Stimulated activated CD4-positive, alpha-beta T cell treated with anti-CD3 and anti-CD28 coated beads, Interleukin-1b, Interleukin-23, amount 100 ng/mL, for 1 hour (primary cell): Measurements from ENCODE around the gene ALOX15.
"Not testable (repeated sequence)": the region's sequence is repeated elsewhere in the genome, so short reads cannot be mapped to it uniquely, and the experiment has no call there.

Experiments used
- DNase-seq, 2 donors: peaks; one replicate each; pipeline ENCODE4 v3.0.0-alpha.2; 2020; ENCODE audit warnings: low read depth in 2 of 2

The ALOX15 gene

DNA sequence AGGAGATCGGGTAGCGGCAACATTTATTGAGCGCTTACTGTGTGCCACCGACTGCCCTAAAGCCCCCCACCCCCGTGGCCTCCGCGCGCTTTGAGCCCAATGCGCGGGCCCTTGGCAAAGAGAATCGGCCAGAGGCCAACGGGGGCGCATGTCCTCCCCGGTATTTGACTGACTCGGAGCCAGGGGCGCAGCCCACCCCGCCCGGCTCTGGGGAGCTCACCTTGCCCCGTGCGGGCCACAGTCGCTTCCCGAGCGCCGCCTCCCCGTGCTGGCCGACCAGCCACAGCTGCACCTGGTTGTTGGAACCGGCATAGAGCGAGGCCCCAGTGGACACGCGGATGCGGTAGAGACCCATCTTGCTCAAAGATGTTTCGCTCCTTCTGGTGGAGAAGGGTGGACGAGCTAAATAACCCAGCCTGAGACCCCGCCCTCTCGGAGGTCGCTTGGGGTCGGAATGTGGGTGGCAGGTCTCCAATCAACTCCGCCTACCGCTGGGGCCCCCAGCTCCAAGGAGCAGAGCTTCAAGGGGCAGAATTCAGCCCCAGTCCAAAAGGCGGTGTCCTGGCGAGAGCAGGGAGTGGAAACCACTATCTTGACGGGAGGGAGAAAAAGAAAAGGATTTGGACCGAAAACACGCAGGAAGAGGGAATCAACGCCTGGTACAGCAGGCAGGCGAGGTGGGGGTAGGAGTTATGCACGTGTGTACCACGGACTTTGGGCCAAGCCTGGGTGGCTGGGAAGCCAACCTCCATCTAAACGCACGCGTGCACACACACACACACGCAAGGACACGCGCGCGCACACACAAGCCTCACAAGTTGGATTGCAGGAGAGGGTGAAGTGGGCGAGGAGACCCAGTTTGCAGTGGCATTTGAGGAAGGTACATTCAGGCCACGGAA is at the start of gene ALOX15:
ALOX15 (minus strand) TSS at position 382 of the 899 bp plus-strand sequence; CDS start at position 355, 27 bp downstream.
- no peak for DNase-seq

DNA sequence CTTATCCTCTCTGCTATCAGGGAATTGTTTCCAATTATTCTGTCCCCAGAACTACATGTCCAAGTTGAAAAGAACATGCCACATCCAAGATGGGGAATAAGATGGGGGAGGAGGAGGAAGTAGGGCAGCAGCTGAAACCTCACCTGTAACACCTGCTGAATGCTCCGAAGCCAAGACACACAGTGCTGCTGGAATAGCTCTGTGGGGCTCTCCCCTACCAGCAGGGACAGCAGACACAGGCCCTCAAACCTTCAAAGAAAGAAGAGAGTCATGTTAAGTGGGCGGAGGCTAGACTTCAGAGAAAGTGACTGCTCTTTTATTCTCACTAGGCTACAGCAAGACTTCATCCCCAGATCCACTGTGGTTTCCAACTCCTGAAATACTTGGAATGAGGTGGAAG is 49.3 kb upstream of the ALOX15 start:
- no peak for DNase-seq

DNA sequence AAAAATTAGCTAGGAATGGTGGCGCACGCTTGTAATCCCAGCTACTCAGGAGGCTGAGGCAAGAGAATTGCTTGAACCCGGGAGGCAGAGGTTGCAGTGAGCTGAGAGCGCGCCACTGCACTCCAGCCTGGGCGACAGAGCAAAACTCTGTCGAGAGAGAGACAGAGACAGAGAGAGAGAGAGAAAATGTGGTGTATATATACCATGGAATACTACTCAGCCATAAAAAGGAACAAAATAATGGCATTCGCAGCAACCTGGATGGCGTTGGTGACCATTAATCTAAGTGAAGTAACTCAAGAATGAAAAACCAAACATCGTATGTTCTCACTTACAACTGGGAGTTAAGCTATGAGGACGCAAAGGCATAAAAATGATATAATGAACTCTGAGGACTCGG is 48.4 kb upstream of the ALOX15 start:
- DNase-seq = not testable (repeated sequence)

- DNase-seq = not testable (repeated sequence)
These were observed 42.3 kb upstream of the ALOX15 start for GRCh38 chr17:4683739-4684138.

DNA sequence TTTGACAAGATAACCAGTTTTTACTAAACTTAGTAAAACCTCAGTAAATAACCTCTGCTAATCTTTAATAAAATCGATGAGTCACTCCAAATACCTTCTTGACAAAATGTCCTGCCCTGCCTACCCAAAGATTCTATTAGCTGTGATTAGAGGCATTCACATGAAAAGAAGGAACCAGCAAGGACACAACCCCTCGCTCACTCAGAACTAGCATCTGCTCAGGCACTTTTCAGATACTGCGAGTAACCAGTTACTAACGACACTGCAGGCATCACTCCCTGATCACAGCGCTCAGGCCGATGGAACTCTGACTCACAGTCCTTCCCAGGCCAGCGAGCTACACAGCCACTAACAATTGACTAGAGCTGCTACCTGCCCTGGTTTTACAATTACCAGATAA is 38.2 kb upstream of the ALOX15 start:
- DNase-seq = no peak

- no peak for DNase-seq
These were observed 37.1 kb upstream of the ALOX15 start for GRCh38 chr17:4678448-4679026.

DNA sequence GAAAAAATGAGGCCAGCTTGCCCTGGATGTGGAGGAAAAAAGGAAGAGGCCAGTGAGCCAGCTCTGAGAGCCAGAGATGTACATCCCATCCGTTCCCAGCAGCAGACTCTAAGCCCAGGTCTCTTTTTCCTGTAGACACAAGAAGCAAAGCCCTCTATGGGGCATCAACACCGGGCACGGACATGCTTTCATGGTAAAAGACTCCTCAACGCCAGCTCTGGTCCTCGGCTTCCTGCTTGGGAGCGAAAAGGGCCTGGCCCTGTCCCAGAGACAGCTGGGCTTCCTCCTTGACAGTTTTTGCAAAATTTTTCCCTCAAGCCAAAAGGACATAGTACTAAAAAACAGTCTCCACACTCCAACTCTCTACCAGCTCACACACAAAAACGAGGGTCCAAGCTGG is 35.3 kb upstream of the ALOX15 start:
- DNase-seq = no peak

DNA sequence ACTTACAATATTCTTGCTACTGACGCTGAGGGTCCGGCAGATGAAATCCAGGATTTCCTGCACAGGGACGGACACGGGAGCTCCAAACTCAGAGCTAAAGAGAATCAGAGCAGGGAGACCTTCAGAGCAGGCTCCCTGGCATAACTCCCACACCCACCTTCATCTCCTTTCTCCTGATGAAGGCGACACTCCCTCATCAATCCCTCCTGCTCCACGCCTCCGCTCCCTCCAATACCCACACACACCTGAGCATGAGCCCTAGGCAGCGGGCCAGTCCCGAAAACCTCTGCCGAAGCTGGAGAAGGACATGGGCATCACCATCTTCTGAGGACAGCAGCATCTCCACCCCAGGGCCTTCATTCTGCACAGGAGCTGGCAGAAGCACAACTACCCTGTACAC is 34.3 kb upstream of the ALOX15 start:
- DNase-seq = no peak

DNA sequence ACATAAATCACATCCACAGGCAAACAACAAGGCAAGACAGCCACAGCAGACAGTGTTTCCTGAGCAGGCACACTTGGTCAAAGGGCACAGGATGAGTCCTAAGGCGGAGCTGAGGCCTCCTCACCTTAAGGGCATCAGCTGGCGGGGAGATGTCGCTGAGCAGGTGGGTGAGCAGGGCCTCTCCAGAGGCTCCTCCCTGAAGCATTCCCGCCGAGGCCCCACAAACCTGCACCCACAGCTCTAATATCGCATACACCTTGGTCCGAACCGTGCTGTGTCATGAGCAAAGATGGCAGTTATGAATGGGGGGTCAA is 33.2 kb upstream of the ALOX15 start:
- no peak for DNase-seq

- DNase-seq = no peak
These were observed 32.7 kb upstream of the ALOX15 start for GRCh38 chr17:4673986-4674684.

DNA sequence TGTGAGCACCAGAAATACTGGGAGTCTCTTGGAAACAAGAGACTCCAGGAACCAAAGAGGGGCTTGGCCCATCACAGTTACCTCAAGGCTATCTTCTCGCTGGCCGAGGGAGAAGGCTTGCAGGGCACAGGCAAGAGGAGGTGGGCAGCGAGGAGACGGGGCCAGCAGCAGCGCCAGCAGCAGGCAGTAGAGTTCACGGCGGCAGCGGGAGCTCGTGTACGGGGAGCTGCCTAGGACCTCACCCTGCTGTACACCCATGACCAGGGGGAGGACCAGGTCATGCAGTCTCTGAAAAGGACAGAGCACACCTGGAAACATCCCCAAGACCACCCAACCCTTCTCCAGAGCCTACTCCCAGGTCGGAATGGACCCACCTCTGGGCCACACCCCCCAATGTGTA is 31.7 kb upstream of the ALOX15 start:
- DNase-seq = no peak

DNA sequence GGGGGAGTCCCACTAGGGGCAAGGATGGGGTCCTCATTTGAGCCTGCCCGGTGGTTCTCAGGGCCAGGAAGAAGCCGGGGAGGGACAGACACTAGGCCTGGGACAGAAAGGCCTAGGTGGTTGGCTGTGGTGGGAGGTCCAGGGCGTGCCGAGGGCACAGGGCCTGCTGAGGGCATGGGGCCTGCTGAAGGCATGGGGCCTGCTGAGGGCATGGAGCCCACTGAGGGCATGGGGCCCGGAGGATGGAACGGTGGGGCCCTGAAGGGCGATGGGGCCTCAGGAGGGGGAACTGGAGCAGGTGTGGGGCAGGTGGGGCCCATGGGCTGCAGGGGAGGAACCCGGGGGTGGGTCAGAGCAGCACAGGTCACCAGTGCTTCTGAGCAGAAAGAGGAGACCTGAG is 31.3 kb upstream of the ALOX15 start:
- DNase-seq = no peak

- DNase-seq = no peak
These were observed 30.7 kb upstream of the ALOX15 start for GRCh38 chr17:4672055-4672630.

GRCh38 chr17:4667166-4667565 is 25.7 kb upstream of the ALOX15 start:
- DNase-seq = no peak

DNA sequence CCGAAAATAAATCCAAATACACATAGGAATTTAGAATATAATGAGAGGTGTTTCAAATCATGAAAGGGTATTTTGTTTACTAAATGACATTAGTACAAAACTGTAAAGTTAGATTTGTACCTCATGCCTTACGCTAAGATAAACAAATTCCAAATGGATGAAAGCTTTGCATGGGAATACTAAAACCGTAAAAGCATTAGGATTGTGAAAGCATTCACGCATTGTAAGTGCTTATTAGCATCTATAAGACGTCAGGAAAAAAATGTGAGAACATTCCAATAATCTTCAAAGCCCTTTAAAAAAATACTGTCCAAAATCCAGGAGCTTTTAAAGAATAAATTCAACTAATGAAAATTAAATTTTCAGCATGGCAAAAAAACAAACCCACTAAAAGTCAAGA is 24.8 kb upstream of the ALOX15 start:
- no peak for DNase-seq

GRCh38 chr17:4665027-4665426 is 23.5 kb upstream of the ALOX15 start:
- DNase-seq = no peak

DNA sequence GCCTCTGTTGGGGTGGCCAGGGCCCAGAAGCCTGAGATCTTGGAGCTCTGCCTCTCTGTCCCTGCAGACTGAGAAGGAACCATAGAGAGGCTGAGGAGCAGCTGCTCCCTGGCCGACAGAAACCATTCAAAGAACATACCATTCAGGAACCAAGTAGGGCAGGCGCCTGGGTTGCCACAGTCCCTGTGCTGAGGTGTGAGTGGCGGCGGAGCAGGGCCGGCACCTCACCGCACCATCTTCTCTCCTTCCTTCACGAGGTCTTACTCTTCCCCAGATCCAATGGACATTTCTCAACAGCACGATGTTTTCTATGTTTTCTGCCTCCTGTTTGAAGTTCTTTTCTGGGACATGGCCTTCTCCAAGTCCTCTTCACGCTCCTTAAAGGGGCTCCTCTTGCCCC is 22.8 kb upstream of the ALOX15 start:
- DNase-seq = no peak

DNA sequence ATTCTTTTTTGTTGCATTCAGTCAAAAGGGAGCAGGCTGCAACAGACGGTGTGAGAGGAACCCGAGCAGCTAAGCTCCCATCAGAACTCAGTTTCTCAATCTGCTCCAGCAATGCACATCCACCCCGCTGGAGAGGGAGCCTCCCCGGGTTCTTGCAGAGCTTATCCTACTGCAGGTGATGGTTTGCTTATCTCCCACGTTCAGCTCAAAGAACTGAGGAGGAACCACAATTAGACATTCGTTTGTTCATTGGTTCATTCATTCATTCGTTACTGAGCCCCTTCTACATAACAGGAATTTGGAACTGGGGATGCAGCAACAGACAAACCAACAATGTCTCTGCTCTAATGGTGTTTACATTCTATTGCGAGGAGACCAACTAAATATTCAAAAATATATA is 22.2 kb upstream of the ALOX15 start:
- DNase-seq = no peak

- DNase-seq = no peak
These were observed 17.2 kb upstream of the ALOX15 start for GRCh38 chr17:4658478-4659305.

- no peak for DNase-seq
These were observed 16.2 kb upstream of the ALOX15 start for GRCh38 chr17:4657678-4658077.

GRCh38 chr17:4655933-4656332 is 14.5 kb upstream of the ALOX15 start:
- not testable (repeated sequence) for DNase-seq

- DNase-seq = no peak
These were observed 11.5 kb upstream of the ALOX15 start for GRCh38 chr17:4652997-4653396.
